CD14-positive monocyte (primary cell): Measurements from ENCODE around the gene CDH6. TPM values are rescaled to one million over a fixed set of nuclear protein-coding genes. Genes with fewer than 3 reads are reported as not detected.

Source experiments
- DNase-seq, 3 donors: peaks; one replicate each; pipeline ENCODE4 v3.0.0-alpha.2; 2011 to 2022
- H2AFZ ChIP-seq: 2 replicates; pipeline ENCODE4 v1.6.0; 2012; ENCODE audit warnings: mild to moderate bottlenecking, low read depth, low read length, inconsistent platforms; ENCODE audit not compliant: insufficient read depth, poor library complexity, severe bottlenecking
- H3K27ac ChIP-seq, 2 donors: 1 replicate in 1 of 2; 2 replicates in 1 of 2; pipeline ENCODE4 v1.5.1; 2012 to 2013; ENCODE audit warnings: low read length in 2 of 2, control low read depth in 1 of 2, inconsistent platforms in 1 of 2, low read depth in 1 of 2, mild to moderate bottlenecking in 1 of 2
- H3K27me3 ChIP-seq, 2 donors: one replicate each; pipeline versions ENCODE4 v1.6.0 to v1.6.1; 2011 to 2013; ENCODE audit warnings: low read length in 2 of 2; ENCODE audit not compliant: control insufficient read depth in 2 of 2, insufficient read depth in 2 of 2
- H3K36me3 ChIP-seq, 2 donors: replicated peaks in 1 of 2; 1 replicate in 1 of 2; 2 replicates in 1 of 2; pipeline versions ENCODE4 v1.5.1 to v1.6.1; 2012 to 2013; ENCODE audit warnings: low read length in 2 of 2, control low read depth in 1 of 2, inconsistent platforms in 1 of 2, mild to moderate bottlenecking in 1 of 2; ENCODE audit not compliant: insufficient read depth in 2 of 2, control insufficient read depth in 1 of 2
- H3K4me1 ChIP-seq, 2 donors: 1 replicate in 1 of 2; 2 replicates in 1 of 2; pipeline versions ENCODE4 v1.5.1 to v1.6.1; 2012 to 2013; ENCODE audit warnings: low read length in 2 of 2, control low read depth in 1 of 2, inconsistent platforms in 1 of 2, mild to moderate bottlenecking in 1 of 2, moderate library complexity in 1 of 2; ENCODE audit not compliant: insufficient read depth in 2 of 2, control insufficient read depth in 1 of 2
- H3K4me2 ChIP-seq: replicated peaks from 2 replicates; pipeline ENCODE3; 2012; ENCODE audit warnings: low read length, moderate library complexity, mild to moderate bottlenecking; ENCODE audit not compliant: poor library complexity, severe bottlenecking; ENCODE audit errors: extremely low read depth
- H3K4me3 ChIP-seq, 3 experiments: fragments of 200-600 bp in 1 of 3; sonication (generic) in 1 of 3; replicated peaks in 1 of 3; 1 replicate in 2 of 3; 2 replicates in 1 of 3; pipeline ENCODE4 v1.5.1; 2011 to 2013; ENCODE audit warnings: low read length in 3 of 3, mild to moderate bottlenecking in 3 of 3, control low read depth in 2 of 3, low read depth in 2 of 3, inconsistent platforms in 1 of 3, moderate library complexity in 1 of 3
- H3K79me2 ChIP-seq: 2 replicates; pipeline ENCODE4 v1.6.0; 2012; ENCODE audit warnings: mild to moderate bottlenecking, control low read depth, inconsistent platforms, low read length, moderate library complexity; ENCODE audit not compliant: insufficient read depth
- H3K9ac ChIP-seq: 2 replicates; pipeline ENCODE4 v1.6.0; 2017; ENCODE audit warnings: low read length, mild to moderate bottlenecking; ENCODE audit not compliant: insufficient read depth, poor library complexity, severe bottlenecking
- H3K9me3 ChIP-seq, 2 donors: replicated peaks in 1 of 2; 1 replicate in 1 of 2; 2 replicates in 1 of 2; pipeline versions ENCODE4 v1.5.1 to v1.6.1; 2012 to 2013; ENCODE audit warnings: low read length in 2 of 2, control low read depth in 1 of 2; ENCODE audit not compliant: control insufficient read depth in 1 of 2, insufficient read depth in 1 of 2
- H4K20me1 ChIP-seq: 2 replicates; pipeline ENCODE4 v1.6.0; 2012; ENCODE audit warnings: mild to moderate bottlenecking, low read length, control low read depth, moderate library complexity; ENCODE audit not compliant: insufficient read depth
- H3K27ac Mint-ChIP-seq, 7 donors: one replicate each; pipeline ENCODE4 v1.8.0; 2020; ENCODE audit warnings: mild to moderate bottlenecking in 7 of 7, mixed read lengths in 7 of 7, moderate library complexity in 6 of 7, inconsistent platforms in 2 of 7
- H3K27me3 Mint-ChIP-seq, 3 donors: one replicate each; pipeline ENCODE4 v1.8.0; 2021 to 2022; ENCODE audit warnings: low read depth in 3 of 3, mild to moderate bottlenecking in 3 of 3, mixed read lengths in 3 of 3, moderate library complexity in 3 of 3, inconsistent platforms in 1 of 3
- H3K36me3 Mint-ChIP-seq, 2 donors: one replicate each; pipeline ENCODE4 v1.8.0; 2020; ENCODE audit warnings: mixed read lengths in 2 of 2, inconsistent platforms in 1 of 2, mild to moderate bottlenecking in 1 of 2
- H3K4me1 Mint-ChIP-seq: one replicate; pipeline ENCODE4 v1.8.0; 2020; ENCODE audit warnings: mild to moderate bottlenecking, mixed read lengths
- H3K4me3 Mint-ChIP-seq, 2 donors: one replicate each; pipeline ENCODE4 v1.8.0; 2020; ENCODE audit warnings: mild to moderate bottlenecking in 2 of 2, mixed read lengths in 2 of 2, moderate library complexity in 1 of 2
- H3K9me3 Mint-ChIP-seq, 7 donors: one replicate each; pipeline ENCODE4 v1.8.0; 2020 to 2022; ENCODE audit warnings: mixed read lengths in 7 of 7, mild to moderate bottlenecking in 6 of 7, moderate library complexity in 6 of 7, inconsistent platforms in 2 of 7
- WGBS: methylation state at CpG from one replicate; pipeline ENCODE4 v1.1.5; 2013; ENCODE audit warnings: missing lambda C conversion rate; ENCODE audit not compliant: insufficient coverage; 5-methylcytosine and 5-hydroxymethylcytosine counted together
- intact Hi-C, 2 donors: fragments of 100-400 bp; cut with micrococcal nuclease; formaldehyde crosslinking; loops; one replicate each; pipeline versions ENCODE4 v1.15.0 to v1.15.1; 2023
- polyA plus RNA-seq, 3 donors: library from polyadenylated mRNA; depleted of rRNA in 1 of 3; unstranded in 2 of 3; stranded (reverse) in 1 of 3; fragments of 300-500 nt in 2 of 3; fragments of >200 nt in 1 of 3; fragmentation: Illumina TruSeq in 2 of 3; gene quantifications; 1 replicate in 2 of 3; 2 replicates in 1 of 3; pipeline ENCODE4 v1.2.3, GENCODE V29; 2012 to 2021
- TF ChIP-seq, protein P1 (sequence below): fragments of 200-600 bp; IDR thresholded peaks from one replicate; pipeline ENCODE4 v1.8.0; 2022; ENCODE audit warnings: antibody characterized with exemption, mild to moderate bottlenecking

Gene CDH6
- polyA plus RNA-seq, 3 donors: not detected

- TF ChIP-seq, protein P1, sequence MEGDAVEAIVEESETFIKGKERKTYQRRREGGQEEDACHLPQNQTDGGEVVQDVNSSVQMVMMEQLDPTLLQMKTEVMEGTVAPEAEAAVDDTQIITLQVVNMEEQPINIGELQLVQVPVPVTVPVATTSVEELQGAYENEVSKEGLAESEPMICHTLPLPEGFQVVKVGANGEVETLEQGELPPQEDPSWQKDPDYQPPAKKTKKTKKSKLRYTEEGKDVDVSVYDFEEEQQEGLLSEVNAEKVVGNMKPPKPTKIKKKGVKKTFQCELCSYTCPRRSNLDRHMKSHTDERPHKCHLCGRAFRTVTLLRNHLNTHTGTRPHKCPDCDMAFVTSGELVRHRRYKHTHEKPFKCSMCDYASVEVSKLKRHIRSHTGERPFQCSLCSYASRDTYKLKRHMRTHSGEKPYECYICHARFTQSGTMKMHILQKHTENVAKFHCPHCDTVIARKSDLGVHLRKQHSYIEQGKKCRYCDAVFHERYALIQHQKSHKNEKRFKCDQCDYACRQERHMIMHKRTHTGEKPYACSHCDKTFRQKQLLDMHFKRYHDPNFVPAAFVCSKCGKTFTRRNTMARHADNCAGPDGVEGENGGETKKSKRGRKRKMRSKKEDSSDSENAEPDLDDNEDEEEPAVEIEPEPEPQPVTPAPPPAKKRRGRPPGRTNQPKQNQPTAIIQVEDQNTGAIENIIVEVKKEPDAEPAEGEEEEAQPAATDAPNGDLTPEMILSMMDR: no peak
Observed at GRCh38 chr5:31172881-31173280, 20.6 kb upstream of the CDH6 start.

DNA sequence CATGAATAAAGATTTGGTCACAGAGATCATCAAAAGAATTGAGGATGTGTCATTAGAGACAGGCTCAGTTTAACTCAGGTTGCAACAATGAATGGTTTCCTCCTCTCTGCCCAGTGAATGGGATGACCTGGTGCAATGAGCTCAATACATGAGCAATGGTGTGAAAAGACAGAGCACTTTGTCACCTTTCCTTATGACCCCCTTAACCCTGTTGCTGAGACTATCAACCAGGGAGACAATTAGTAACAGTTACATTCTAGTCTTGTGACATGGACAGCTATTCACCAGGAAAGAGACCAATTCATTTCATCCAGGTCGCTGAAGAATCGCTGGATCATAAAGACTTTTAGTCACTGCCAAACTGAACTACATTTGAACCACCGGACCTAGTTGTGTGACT is 19.9 kb upstream of the CDH6 start:
- no peaks in the 10 kb centered on the region for H3K4me1 Mint-ChIP-seq

More at GRCh38 chr5:31172881-31173280, 20.6 kb upstream of the CDH6 start:
- H4K20me1 ChIP-seq: no peaks in the 10 kb centered on the region
- no peak overlapping the region for H3K9ac ChIP-seq
- H3K9me3 ChIP-seq: peaks cover 0 to 4% of the 10 kb centered on the region in 2 donors
- intact Hi-C loops: no loop called here
- H3K36me3 ChIP-seq: no peaks in the 10 kb centered on the region
- no peaks in the 10 kb centered on the region for H3K36me3 Mint-ChIP-seq
- peaks cover 1 to 3% (median 2%) of the 10 kb centered on the region in 3 donors for H3K27me3 Mint-ChIP-seq
- no peaks in the 10 kb centered on the region for H3K4me1 ChIP-seq
- no peaks in the 10 kb centered on the region for H3K27me3 ChIP-seq
- no peak overlapping the region for H3K4me3 Mint-ChIP-seq
- no peak overlapping the region for H2AFZ ChIP-seq
- H3K9me3 Mint-ChIP-seq: peaks cover 0 to 5% (median 0%) of the 10 kb centered on the region in 7 donors
- no peak overlapping the region for H3K4me2 ChIP-seq
- H3K27ac ChIP-seq: no peak overlapping the region
- no peak for DNase-seq
- no peaks in the 10 kb centered on the region for H3K4me1 Mint-ChIP-seq
- no peaks in the 10 kb centered on the region for H3K79me2 ChIP-seq
- no peak overlapping the region for H3K4me3 ChIP-seq
- no peak overlapping the region for H3K27ac Mint-ChIP-seq

More for the DNA sequence above, 19.9 kb upstream of the CDH6 start:
- no peak overlapping the region for H3K9ac ChIP-seq
- Mint-ChIP-seq H3K36me3 (no peaks in the 10 kb centered on the region), H3K27ac (no peak overlapping the region), H3K27me3 (peaks cover 1 to 3% (median 2%) of the 10 kb centered on the region in 3 donors), H3K4me3 (no peak overlapping the region), H3K9me3 (peaks cover 0 to 5% (median 0%) of the 10 kb centered on the region in 7 donors)
- H3K79me2 ChIP-seq: no peaks in the 10 kb centered on the region
- H3K4me3 ChIP-seq: no peak overlapping the region
- H3K9me3 ChIP-seq: peaks cover 0 to 4% of the 10 kb centered on the region in 2 donors
- no peak overlapping the region for H3K4me2 ChIP-seq
- WGBS: 100% methylated on average over 1 of the region's 3 CpGs
- no peak for DNase-seq
- H3K27ac ChIP-seq: no peak overlapping the region
- no peaks in the 10 kb centered on the region for H3K36me3 ChIP-seq
- H3K4me1 ChIP-seq: no peaks in the 10 kb centered on the region
- H3K27me3 ChIP-seq: no peaks in the 10 kb centered on the region
- no peaks in the 10 kb centered on the region for H4K20me1 ChIP-seq
- TF ChIP-seq, protein P1: no peak
- intact Hi-C loops: no loop called here
- H2AFZ ChIP-seq: no peak overlapping the region
